HG03460 (cell line): Measurements from ENCODE around the gene SPI1.

Experiments used
- ATAC-seq: cut with Tn5 transposase; IDR thresholded peaks from one replicate; pipeline ENCODE4 v1.9.1; 2021; ENCODE audit not compliant: unreplicated experiment

SPI1 gene

GRCh38 chr11:47378010-47378835 is at the start of gene SPI1:
Gene SPI1, minus strand, starts transcription at chr11:47378547. Its CDS starts 194 bp downstream, at chr11:47378353.
- peak; percentile 81 for ATAC-seq

- ATAC-seq: peak; percentile 86
These were observed 48.0 kb upstream of the SPI1 start, which contains the start of gene PSMC3 for GRCh38 chr11:47426062-47426956. Gene PSMC3, minus strand, starts transcription at chr11:47426439. Its CDS starts 160 bp downstream, at chr11:47426279.

GRCh38 chr11:47425611-47426010 is 47.3 kb upstream of the SPI1 start:
- no peak for ATAC-seq

- ATAC-seq: no peak
These were observed 40.3 kb upstream of the SPI1 start for GRCh38 chr11:47418454-47419259.

- ATAC-seq: no peak
These were observed 39.4 kb upstream of the SPI1 start for GRCh38 chr11:47417712-47418111.

- no peak for ATAC-seq
These were observed 37.7 kb upstream of the SPI1 start for GRCh38 chr11:47415949-47416472.

- no peak for ATAC-seq
These were observed 36.9 kb upstream of the SPI1 start for GRCh38 chr11:47415091-47415854.

- ATAC-seq: no peak
These were observed 36.3 kb upstream of the SPI1 start for GRCh38 chr11:47414685-47415070.

- ATAC-seq: no peak
These were observed 35.7 kb upstream of the SPI1 start for GRCh38 chr11:47413908-47414684.

GRCh38 chr11:47413351-47413750 is 35.0 kb upstream of the SPI1 start:
- no peak for ATAC-seq

- no peak for ATAC-seq
These were observed 33.8 kb upstream of the SPI1 start for GRCh38 chr11:47411884-47412746.

- ATAC-seq: no peak
These were observed 32.3 kb upstream of the SPI1 start for GRCh38 chr11:47410370-47411264.

GRCh38 chr11:47409440-47410369 is 31.4 kb upstream of the SPI1 start:
- ATAC-seq: no peak

- ATAC-seq: no peak
These were observed 30.5 kb upstream of the SPI1 start for GRCh38 chr11:47408598-47409439.
